Measurements from ENCODE around the gene ARMH3. TPM values are rescaled to one million over a fixed set of nuclear protein-coding genes. Genes with fewer than 3 reads are reported as not detected.

ARMH3 gene
- total RNA-seq, 1 experiment from 2014 or later, result 17.1 TPM

DNA sequence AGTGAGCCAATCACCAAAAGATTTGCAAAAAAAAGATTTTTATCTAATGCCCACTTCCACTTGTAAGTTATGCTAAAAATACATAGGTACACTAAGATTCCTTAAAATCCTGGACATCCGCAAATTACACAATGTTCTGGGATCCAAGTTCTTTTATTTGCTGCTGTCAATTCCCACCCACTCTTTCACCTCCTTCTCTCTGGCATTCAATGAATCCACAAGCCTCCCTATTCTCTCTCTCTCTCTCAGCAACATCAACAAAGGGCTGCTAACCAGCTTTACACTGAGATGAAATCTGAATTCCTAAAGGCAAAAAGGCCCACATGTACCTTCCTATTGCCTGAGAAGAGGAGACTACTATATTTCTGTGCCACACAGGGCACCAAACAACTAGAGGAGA lies 99.9 kb downstream of the ARMH3 start (continued):
- no peak for TF ChIP-seq FOXP1 (CRISPR knock-in tag; IDR thresholded peaks at IDR 0.05; ENCODE audit: borderline replicate concordance)
- no peak for TF ChIP-seq ELF4 (CRISPR knock-in tag; IDR thresholded peaks at IDR 0.05; ENCODE audit: low read depth)
- TF ChIP-seq CREB1 (CRISPR knock-in tag; IDR thresholded peaks at IDR 0.05), result no peak
- no peak for TF ChIP-seq ATF3 (CRISPR knock-in tag; conservative IDR thresholded peaks at IDR 0.05)
- TF ChIP-seq, protein P1, sequence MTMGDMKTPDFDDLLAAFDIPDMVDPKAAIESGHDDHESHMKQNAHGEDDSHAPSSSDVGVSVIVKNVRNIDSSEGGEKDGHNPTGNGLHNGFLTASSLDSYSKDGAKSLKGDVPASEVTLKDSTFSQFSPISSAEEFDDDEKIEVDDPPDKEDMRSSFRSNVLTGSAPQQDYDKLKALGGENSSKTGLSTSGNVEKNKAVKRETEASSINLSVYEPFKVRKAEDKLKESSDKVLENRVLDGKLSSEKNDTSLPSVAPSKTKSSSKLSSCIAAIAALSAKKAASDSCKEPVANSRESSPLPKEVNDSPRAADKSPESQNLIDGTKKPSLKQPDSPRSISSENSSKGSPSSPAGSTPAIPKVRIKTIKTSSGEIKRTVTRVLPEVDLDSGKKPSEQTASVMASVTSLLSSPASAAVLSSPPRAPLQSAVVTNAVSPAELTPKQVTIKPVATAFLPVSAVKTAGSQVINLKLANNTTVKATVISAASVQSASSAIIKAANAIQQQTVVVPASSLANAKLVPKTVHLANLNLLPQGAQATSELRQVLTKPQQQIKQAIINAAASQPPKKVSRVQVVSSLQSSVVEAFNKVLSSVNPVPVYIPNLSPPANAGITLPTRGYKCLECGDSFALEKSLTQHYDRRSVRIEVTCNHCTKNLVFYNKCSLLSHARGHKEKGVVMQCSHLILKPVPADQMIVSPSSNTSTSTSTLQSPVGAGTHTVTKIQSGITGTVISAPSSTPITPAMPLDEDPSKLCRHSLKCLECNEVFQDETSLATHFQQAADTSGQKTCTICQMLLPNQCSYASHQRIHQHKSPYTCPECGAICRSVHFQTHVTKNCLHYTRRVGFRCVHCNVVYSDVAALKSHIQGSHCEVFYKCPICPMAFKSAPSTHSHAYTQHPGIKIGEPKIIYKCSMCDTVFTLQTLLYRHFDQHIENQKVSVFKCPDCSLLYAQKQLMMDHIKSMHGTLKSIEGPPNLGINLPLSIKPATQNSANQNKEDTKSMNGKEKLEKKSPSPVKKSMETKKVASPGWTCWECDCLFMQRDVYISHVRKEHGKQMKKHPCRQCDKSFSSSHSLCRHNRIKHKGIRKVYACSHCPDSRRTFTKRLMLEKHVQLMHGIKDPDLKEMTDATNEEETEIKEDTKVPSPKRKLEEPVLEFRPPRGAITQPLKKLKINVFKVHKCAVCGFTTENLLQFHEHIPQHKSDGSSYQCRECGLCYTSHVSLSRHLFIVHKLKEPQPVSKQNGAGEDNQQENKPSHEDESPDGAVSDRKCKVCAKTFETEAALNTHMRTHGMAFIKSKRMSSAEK (CRISPR knock-in tag; IDR thresholded peaks at IDR 0.05; ENCODE audit: borderline replicate concordance), result no peak
- TF ChIP-seq ZNF219 (CRISPR knock-in tag; IDR thresholded peaks at IDR 0.05; ENCODE audit: borderline replicate concordance), result no peak
- no peak for TF ChIP-seq EMX1 (CRISPR knock-in tag; IDR thresholded peaks at IDR 0.05)
- TF ChIP-seq, protein P2, sequence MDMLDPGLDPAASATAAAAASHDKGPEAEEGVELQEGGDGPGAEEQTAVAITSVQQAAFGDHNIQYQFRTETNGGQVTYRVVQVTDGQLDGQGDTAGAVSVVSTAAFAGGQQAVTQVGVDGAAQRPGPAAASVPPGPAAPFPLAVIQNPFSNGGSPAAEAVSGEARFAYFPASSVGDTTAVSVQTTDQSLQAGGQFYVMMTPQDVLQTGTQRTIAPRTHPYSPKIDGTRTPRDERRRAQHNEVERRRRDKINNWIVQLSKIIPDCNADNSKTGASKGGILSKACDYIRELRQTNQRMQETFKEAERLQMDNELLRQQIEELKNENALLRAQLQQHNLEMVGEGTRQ (CRISPR knock-in tag; IDR thresholded peaks at IDR 0.05), result no peak
- TF ChIP-seq JUN (CRISPR knock-in tag; IDR thresholded peaks at IDR 0.05), result no peak
- no peak for TF ChIP-seq ZNF138 (CRISPR knock-in tag; conservative IDR thresholded peaks at IDR 0.05)
- TF ChIP-seq ZNF317 (CRISPR knock-in tag; IDR thresholded peaks at IDR 0.05; ENCODE audit: borderline replicate concordance, low read depth), result no peak
- TF ChIP-seq SP1 (CRISPR knock-in tag; conservative IDR thresholded peaks at IDR 0.05), result no peak

DNA sequence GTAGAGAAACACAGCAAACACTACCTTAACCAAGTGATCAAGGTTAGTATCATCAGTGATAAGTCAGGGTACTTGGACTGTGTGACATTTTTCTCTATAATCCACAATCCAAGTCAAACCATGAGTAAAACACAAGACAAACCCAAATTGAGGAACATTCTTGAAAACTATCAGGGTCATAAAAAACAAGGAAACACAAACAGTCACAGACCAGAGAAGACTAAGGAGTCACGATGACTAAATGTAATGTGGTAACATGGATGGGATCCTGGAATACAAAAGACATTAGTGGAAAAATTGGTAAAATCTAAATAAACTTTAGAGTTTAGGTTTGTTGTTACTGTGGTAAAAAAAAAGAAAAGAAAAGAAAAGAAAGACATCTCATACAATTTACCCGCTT lies 103.8 kb downstream of the ARMH3 start:
- CTCF ChIA-PET, result no interaction called here
- ATAC-seq, result no peak
- H3K4me3 Mint-ChIP-seq, result no peak overlapping the region
- H3K27me3 Mint-ChIP-seq (ENCODE audit: low read depth), result no peaks in the 10 kb centered on the region
- TF ChIP-seq STAT6 (CRISPR knock-in tag; conservative IDR thresholded peaks at IDR 0.05; ENCODE audit: low read depth) (no peak), CREM (CRISPR knock-in tag; IDR thresholded peaks at IDR 0.05) (no peak), ZNF416 (CRISPR knock-in tag; IDR thresholded peaks at IDR 0.05) (no peak), FOXK1 (CRISPR knock-in tag; IDR thresholded peaks at IDR 0.05) (no peak), ELF4 (CRISPR knock-in tag; IDR thresholded peaks at IDR 0.05; ENCODE audit: low read depth) (no peak), SOX15 (CRISPR knock-in tag; IDR thresholded peaks at IDR 0.05) (no peak)
- no peak for DNase-seq (ENCODE audit: low spot score)
- peaks cover 14% of the 10 kb centered on the region for H3K9me3 Mint-ChIP-seq
- POLR2A ChIA-PET, result no interaction called here
- no peaks in the 10 kb centered on the region for H3K4me1 Mint-ChIP-seq
- H3K36me3 Mint-ChIP-seq, result peaks cover 24% of the 10 kb centered on the region
- no peak overlapping the region for H3K27ac Mint-ChIP-seq

- ChIA-PET POLR2A (no interaction called here), CTCF (no interaction called here)
- TF ChIP-seq TP53 (CRISPR knock-in tag; IDR thresholded peaks at IDR 0.05), result no peak
- TF ChIP-seq, protein P3, sequence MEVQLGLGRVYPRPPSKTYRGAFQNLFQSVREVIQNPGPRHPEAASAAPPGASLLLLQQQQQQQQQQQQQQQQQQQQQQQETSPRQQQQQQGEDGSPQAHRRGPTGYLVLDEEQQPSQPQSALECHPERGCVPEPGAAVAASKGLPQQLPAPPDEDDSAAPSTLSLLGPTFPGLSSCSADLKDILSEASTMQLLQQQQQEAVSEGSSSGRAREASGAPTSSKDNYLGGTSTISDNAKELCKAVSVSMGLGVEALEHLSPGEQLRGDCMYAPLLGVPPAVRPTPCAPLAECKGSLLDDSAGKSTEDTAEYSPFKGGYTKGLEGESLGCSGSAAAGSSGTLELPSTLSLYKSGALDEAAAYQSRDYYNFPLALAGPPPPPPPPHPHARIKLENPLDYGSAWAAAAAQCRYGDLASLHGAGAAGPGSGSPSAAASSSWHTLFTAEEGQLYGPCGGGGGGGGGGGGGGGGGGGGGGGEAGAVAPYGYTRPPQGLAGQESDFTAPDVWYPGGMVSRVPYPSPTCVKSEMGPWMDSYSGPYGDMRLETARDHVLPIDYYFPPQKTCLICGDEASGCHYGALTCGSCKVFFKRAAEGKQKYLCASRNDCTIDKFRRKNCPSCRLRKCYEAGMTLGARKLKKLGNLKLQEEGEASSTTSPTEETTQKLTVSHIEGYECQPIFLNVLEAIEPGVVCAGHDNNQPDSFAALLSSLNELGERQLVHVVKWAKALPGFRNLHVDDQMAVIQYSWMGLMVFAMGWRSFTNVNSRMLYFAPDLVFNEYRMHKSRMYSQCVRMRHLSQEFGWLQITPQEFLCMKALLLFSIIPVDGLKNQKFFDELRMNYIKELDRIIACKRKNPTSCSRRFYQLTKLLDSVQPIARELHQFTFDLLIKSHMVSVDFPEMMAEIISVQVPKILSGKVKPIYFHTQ (CRISPR knock-in tag; IDR thresholded peaks at IDR 0.05), result no peak
- TF ChIP-seq ZNF671 (CRISPR knock-in tag; IDR thresholded peaks at IDR 0.05), result no peak
- TF ChIP-seq, protein P4, sequence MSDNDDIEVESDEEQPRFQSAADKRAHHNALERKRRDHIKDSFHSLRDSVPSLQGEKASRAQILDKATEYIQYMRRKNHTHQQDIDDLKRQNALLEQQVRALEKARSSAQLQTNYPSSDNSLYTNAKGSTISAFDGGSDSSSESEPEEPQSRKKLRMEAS (CRISPR knock-in tag; IDR thresholded peaks at IDR 0.05), result no peak
- H3K27ac Mint-ChIP-seq, result no peak overlapping the region
- peaks cover 14% of the 10 kb centered on the region for H3K9me3 Mint-ChIP-seq
- no peaks in the 10 kb centered on the region for H3K4me1 Mint-ChIP-seq
- no peak overlapping the region for H3K4me3 Mint-ChIP-seq
- no peaks in the 10 kb centered on the region for H3K27me3 Mint-ChIP-seq (ENCODE audit: low read depth)
- peaks cover 24% of the 10 kb centered on the region for H3K36me3 Mint-ChIP-seq
- DNase-seq (ENCODE audit: low spot score) (no peak), ATAC-seq (no peak)
Observed at GRCh38 chr10:101950213-101950612, 105.8 kb downstream of the ARMH3 start.
